G401 (cell line): ENCODE data around the gene ELOVL2. TPM values are rescaled to one million over a fixed set of nuclear protein-coding genes. Genes with fewer than 3 reads are reported as not detected.
A peak's percentile ranks its signal among the peaks of the same experiment; 100 is the strongest.

ENCODE experiments used
- DNase-seq: peaks from one replicate; pipeline ENCODE4 v3.0.0-alpha.2; 2015; ENCODE audit warnings: low spot score
- in situ Hi-C: cut with HindIII; loops from 2 replicates; pipeline ENCODE4 v1.10.0; 2016; ENCODE audit warnings: low sequenced_read_pairs, mixed read lengths
- total RNA-seq: library from RNA; depleted of rRNA; stranded (reverse); fragments of >200 nt; shearing (Covaris generic); gene quantifications from 2 replicates; pipeline ENCODE4 v1.2.3, GENCODE V29; 2014; rRNA removed

Gene ELOVL2
- total RNA-seq, 1 experiment from 2014 or later: 6.6 TPM

DNA sequence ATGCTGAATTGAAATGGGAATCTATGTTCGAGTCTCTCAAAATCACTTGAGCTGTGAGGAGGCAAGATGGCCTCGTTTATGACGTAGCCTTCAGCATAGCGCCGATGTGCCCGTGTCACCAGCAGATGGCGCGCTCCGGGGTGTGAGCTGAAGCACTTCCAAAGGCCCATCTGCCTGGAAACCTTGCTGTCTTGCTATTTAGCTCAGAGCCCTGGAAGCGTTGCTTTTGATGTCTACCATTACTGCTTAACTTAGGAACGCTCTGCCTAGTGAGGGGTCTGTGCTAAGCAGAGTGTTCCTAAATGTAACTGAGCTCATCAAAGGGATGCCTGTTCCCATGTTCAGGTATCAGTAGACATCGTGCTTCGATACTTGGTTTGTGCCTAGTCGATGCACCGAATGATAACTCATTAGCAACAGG is 89.5 kb downstream of the ELOVL2 start:
- in situ Hi-C loops: no loop called here
- peak; percentile 47 for DNase-seq

- peak; percentile 38 for DNase-seq
- in situ Hi-C loops: no loop called here
These were observed 92.3 kb downstream of the ELOVL2 start for GRCh38 chr6:10951675-10952282.

- in situ Hi-C loops: no loop called here
- no peak for DNase-seq
These were observed 94.3 kb downstream of the ELOVL2 start for GRCh38 chr6:10949579-10950490.

- no peak for DNase-seq
- in situ Hi-C loops: no loop called here
These were observed 96.1 kb downstream of the ELOVL2 start for GRCh38 chr6:10947966-10948365.

DNA sequence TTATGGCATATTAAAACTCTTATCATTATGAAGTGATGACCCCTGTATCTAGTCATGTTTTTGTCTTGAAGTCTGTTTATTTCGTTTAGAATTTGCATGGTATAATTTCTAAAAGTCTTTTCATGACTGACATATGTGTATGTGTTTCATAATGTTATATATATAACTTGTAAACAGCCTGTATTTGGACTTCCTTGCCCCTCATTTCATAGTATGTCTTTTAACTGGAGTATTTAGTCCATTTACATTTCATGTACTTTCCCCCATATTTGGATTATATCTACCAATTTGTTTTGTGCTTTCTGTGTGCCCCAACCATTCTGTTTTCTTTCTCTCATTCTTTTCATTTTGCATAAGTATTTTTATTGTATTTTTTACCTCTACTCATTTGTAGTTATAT is 98.3 kb downstream of the ELOVL2 start:
- in situ Hi-C loops: no loop called here
- no peak for DNase-seq

DNA sequence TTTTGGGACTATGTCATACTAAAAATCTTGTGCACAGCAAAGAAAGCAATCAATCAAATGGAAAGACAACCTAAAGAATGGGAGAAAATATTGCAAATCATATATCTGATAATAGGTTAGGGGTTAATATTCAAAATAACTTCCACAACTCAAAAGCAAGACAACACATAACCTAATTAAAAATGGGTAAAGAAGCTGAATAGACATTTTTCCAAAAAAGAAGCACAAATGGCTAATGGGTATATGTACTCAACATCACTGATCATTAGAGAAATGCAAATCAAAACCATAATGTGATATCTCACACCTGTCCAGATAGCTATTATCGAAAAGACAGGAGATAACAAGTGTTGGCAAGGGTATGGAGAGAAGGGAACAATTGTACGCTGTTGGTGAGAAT is 104.3 kb downstream of the ELOVL2 start:
- in situ Hi-C loops: no loop called here

GRCh38 chr6:10933126-10933525 is 111.0 kb downstream of the ELOVL2 start:
- in situ Hi-C loops: no loop called here

More for the DNA sequence above, 104.3 kb downstream of the ELOVL2 start:
- no peak for DNase-seq

More at GRCh38 chr6:10933126-10933525, 111.0 kb downstream of the ELOVL2 start:
- DNase-seq: no peak

Other genes starting within 250 kb of the ELOVL2 start
- gene MAK, start 205.8 kb downstream of the ELOVL2 start, total RNA-seq: 0.18 and 0.95 TPM in 2 replicates
- 0.78 TPM in 1 of 2 replicates, not detected in the other for gene GCM2, start 162.3 kb downstream of the ELOVL2 start, total RNA-seq
- gene SYCP2L, start 157.3 kb downstream of the ELOVL2 start, total RNA-seq: 0.68 and 2.5 TPM in 2 replicates
- 17.3 and 18.5 TPM in 2 replicates for gene SMIM13, start 49.5 kb upstream of the ELOVL2 start, total RNA-seq
- 0.17 TPM in 1 of 2 replicates, not detected in the other for gene ERVFRD-1, start 67.4 kb upstream of the ELOVL2 start, total RNA-seq
- 83.1 and 96.4 TPM in 2 replicates for gene NEDD9, start 188.4 kb upstream of the ELOVL2 start, total RNA-seq